ENCODE data around the gene TTI1.

GRCh38 chr20:37987602-37988290 lies 45.5 kb downstream of the TTI1 start:
- no peak for TF ChIP-seq CTCF (IDR thresholded peaks at IDR 0.05)
- TF ChIP-seq EZH2 (IDR thresholded peaks at IDR 0.05), result no peak

Measured in neural progenitor cell (in vitro differentiated cells).